ENCODE results near the gene CLIC4. TPM values are rescaled to one million over a fixed set of nuclear protein-coding genes. Genes with fewer than 3 reads are reported as not detected.

The CLIC4 gene
- total RNA-seq, 1 donor from 2014 or later, result 106 TPM

- DNase-seq (ENCODE audit: low spot score in 2 of 2) (no peak), FAIRE-seq (no peak)
Observed at GRCh38 chr1:24853649-24854048, 108.4 kb downstream of the CLIC4 start.

GRCh38 chr1:24855474-24855873, 110.2 kb downstream of the CLIC4 start:
- DNase-seq (ENCODE audit: low spot score in 2 of 2) (no peak), FAIRE-seq (no peak)

- DNase-seq (ENCODE audit: low spot score in 2 of 2) (no peak), FAIRE-seq (no peak)
Observed at GRCh38 chr1:24856787-24857506, 111.7 kb downstream of the CLIC4 start.

- FAIRE-seq, result no peak
Observed at GRCh38 chr1:24857507-24858133, 112.4 kb downstream of the CLIC4 start.

GRCh38 chr1:24858277-24858676, 113.0 kb downstream of the CLIC4 start:
- FAIRE-seq (no peak), DNase-seq (ENCODE audit: low spot score in 2 of 2) (no peak)

More at GRCh38 chr1:24857507-24858133, 112.4 kb downstream of the CLIC4 start:
- no peak for DNase-seq (ENCODE audit: low spot score in 2 of 2)

- no peak for DNase-seq (ENCODE audit: low spot score in 2 of 2)
- FAIRE-seq, result no peak
Observed at GRCh38 chr1:24859063-24860010, 114.1 kb downstream of the CLIC4 start.

- no peak for DNase-seq (ENCODE audit: low spot score in 2 of 2)
- no peak for FAIRE-seq
Observed at GRCh38 chr1:24860841-24861240, 115.6 kb downstream of the CLIC4 start.

- FAIRE-seq (no peak), DNase-seq (ENCODE audit: low spot score in 2 of 2) (no peak)
Observed at GRCh38 chr1:24861821-24862727, 116.8 kb downstream of the CLIC4 start.

- FAIRE-seq (no peak), DNase-seq (ENCODE audit: low spot score in 2 of 2) (no peak)
Observed at GRCh38 chr1:24862775-24863483, 117.7 kb downstream of the CLIC4 start.

- FAIRE-seq (no peak), DNase-seq (ENCODE audit: low spot score in 2 of 2) (no peak)
Observed at GRCh38 chr1:24864370-24864777, 119.1 kb downstream of the CLIC4 start.

- no peak for FAIRE-seq
Observed at GRCh38 chr1:24865168-24865567, 119.9 kb downstream of the CLIC4 start.

GRCh38 chr1:24865587-24865986, 120.3 kb downstream of the CLIC4 start:
- DNase-seq (ENCODE audit: low spot score in 2 of 2) (no peak), FAIRE-seq (no peak)

More at GRCh38 chr1:24865168-24865567, 119.9 kb downstream of the CLIC4 start:
- DNase-seq (ENCODE audit: low spot score in 2 of 2), result no peak

- DNase-seq (ENCODE audit: low spot score in 2 of 2) (no peak), FAIRE-seq (no peak)
Observed at GRCh38 chr1:24866211-24867083, 121.2 kb downstream of the CLIC4 start.

GRCh38 chr1:24867084-24867870, 122.0 kb downstream of the CLIC4 start:
- no peak for FAIRE-seq

GRCh38 chr1:24868016-24868875, 123.0 kb downstream of the CLIC4 start:
- FAIRE-seq (no peak), DNase-seq (ENCODE audit: low spot score in 2 of 2) (no peak)

More at GRCh38 chr1:24867084-24867870, 122.0 kb downstream of the CLIC4 start:
- DNase-seq (ENCODE audit: low spot score in 2 of 2), result no peak

- no peak for DNase-seq (ENCODE audit: low spot score in 2 of 2)
- FAIRE-seq, result no peak
Observed at GRCh38 chr1:24870551-24871195, 125.4 kb downstream of the CLIC4 start.
